GM23338 (cell line): ENCODE measurements around the gene SLC32A1. TPM values are rescaled to one million over a fixed set of nuclear protein-coding genes. Genes with fewer than 3 reads are reported as not detected.

Experiments used
- CTCF ChIP-seq, 2 experiments: fragments of 200-600 bp in 1 of 2; sonication (generic) in 1 of 2; conservative IDR thresholded peaks; 2 replicates each; pipeline versions ENCODE4 v1.5.1 to v1.6.1; 2016 to 2017; ENCODE audit warnings: antibody characterized with exemption in 2 of 2, low read depth in 2 of 2, mild to moderate bottlenecking in 2 of 2, moderate library complexity in 1 of 2
- EZH2 ChIP-seq: fragments of 200-600 bp; sonication (generic); IDR thresholded peaks from one replicate; pipeline ENCODE4 v1.8.0; 2017; ENCODE audit warnings: antibody characterized with exemption, mild to moderate bottlenecking, low read depth; ENCODE audit not compliant: unreplicated experiment
- EZH2phosphoT487 ChIP-seq: fragments of 200-600 bp; sonication (generic); IDR thresholded peaks from one replicate; pipeline ENCODE4 v1.8.1; 2018; ENCODE audit warnings: antibody characterized with exemption; ENCODE audit not compliant: unreplicated experiment
- NANOG ChIP-seq: IDR thresholded peaks from 2 replicates; pipeline ENCODE4 v1.6.1; 2016; ENCODE audit warnings: antibody characterized with exemption, borderline replicate concordance
- REST ChIP-seq: IDR thresholded peaks from one replicate; pipeline ENCODE4 v1.6.1; 2018; ENCODE audit warnings: antibody characterized with exemption; ENCODE audit not compliant: unreplicated experiment
- ZNF114 ChIP-seq: fragments of 250-450 bp; sonication (Bioruptor Pico); IDR thresholded peaks from 2 replicates; pipeline ENCODE4 v1.5.0; 2020; ENCODE audit warnings: mild to moderate bottlenecking, moderate library complexity
- ZNF331 ChIP-seq: fragments of 250-450 bp; sonication (Bioruptor Pico); IDR thresholded peaks from 2 replicates; pipeline ENCODE4 v1.5.0; 2020; ENCODE audit warnings: low read depth, mild to moderate bottlenecking, moderate library complexity
- ZNF462 ChIP-seq: fragments of 250-450 bp; sonication (Bioruptor Pico); IDR thresholded peaks from 2 replicates; pipeline ENCODE4 v1.5.0; 2020; ENCODE audit warnings: mild to moderate bottlenecking, moderate library complexity
- polyA plus RNA-seq: library from polyadenylated mRNA; unstranded; fragments of >200 nt; fragmentation: Nextera tagmentation; extraction: Ambion mirVana; gene quantifications from 2 replicates; pipeline ENCODE4 v1.2.1, GENCODE V29; 2016
- total RNA-seq: library from RNA; depleted of rRNA; stranded (reverse); fragments of >200 nt; shearing (Covaris generic); gene quantifications from 2 replicates; pipeline ENCODE4 v1.2.3, GENCODE V29; 2014

Gene SLC32A1
- total and polyA plus RNA-seq, 2 experiments from 2014 or later, result 0.87 TPM; not detected in 1

- TF ChIP-seq ZNF462 (CRISPR knock-in tag) (no peak), EZH2 (no peak), EZH2phosphoT487 (no peak), REST (no peak), CTCF (conservative IDR thresholded peaks at IDR 0.05; ENCODE audit: low read depth in 2 of 2) (no peak), ZNF331 (CRISPR knock-in tag) (no peak), NANOG (no peak), ZNF114 (CRISPR knock-in tag) (no peak)
Observed at GRCh38 chr20:38700141-38700540, 24.1 kb upstream of the SLC32A1 start (continued).
